Epithelial cell of proximal tubule (primary cell): ENCODE measurements around the gene RHEBL1. TPM values are rescaled to one million over a fixed set of nuclear protein-coding genes. Genes with fewer than 3 reads are reported as not detected.
A peak's percentile ranks its signal among the peaks of the same experiment; 100 is the strongest.
"Not testable (repeated sequence)": the region's sequence is repeated elsewhere in the genome, so short reads cannot be mapped to it uniquely, and the experiment has no call there.

Experiments used
- DNase-seq: peaks from one replicate; pipeline ENCODE4 v3.0.0-alpha.2; 2011; ENCODE audit warnings: low read depth
- H3K4me3 ChIP-seq: 2 replicates; pipeline ENCODE4 v1.5.1; 2011; ENCODE audit warnings: low read depth, mild to moderate bottlenecking, low read length
- total RNA-seq: library from RNA; depleted of rRNA; stranded (reverse); fragments of >200 nt; gene quantifications from 2 replicates; pipeline ENCODE4 v1.2.3, GENCODE V29; 2015
- TF ChIP-seq, protein P1 (sequence below): conservative IDR thresholded peaks from 2 replicates; pipeline ENCODE4 v1.5.1; 2012; ENCODE audit warnings: low read depth, mild to moderate bottlenecking, low read length

The RHEBL1 gene
- total RNA-seq, 1 donor from 2014 or later = 1.6 TPM

DNA sequence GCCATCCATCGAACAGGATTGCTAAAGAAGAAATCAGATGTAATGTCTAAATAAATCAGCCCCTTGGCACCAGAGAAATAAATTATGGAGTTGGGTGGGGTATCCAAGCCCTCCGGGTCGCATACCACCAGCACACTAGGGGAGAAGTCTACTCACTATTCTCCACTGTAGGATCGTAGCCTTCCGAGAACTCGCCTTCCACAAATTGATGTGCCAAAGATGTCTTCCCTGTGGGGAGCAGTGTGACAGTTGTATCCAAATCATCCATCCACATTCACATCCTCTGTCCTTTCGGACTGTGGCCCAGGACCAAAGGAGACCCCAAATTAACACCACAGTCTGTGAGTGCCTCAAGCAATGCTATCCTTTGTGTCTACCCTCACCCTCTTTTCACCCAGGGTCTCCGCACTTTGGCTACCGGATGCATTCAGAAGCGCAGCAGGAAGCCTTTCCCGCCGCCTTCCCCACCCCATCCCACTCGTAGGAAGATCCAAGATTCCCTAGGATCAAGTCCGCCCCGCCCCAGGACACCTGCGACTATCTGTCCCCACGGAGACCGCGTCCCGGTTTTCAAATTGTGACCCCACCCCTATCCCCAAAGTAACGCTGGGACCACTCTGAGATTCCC is 786 bp downstream of the RHEBL1 start:
- DNase-seq = no peak
- TF ChIP-seq, protein P1, sequence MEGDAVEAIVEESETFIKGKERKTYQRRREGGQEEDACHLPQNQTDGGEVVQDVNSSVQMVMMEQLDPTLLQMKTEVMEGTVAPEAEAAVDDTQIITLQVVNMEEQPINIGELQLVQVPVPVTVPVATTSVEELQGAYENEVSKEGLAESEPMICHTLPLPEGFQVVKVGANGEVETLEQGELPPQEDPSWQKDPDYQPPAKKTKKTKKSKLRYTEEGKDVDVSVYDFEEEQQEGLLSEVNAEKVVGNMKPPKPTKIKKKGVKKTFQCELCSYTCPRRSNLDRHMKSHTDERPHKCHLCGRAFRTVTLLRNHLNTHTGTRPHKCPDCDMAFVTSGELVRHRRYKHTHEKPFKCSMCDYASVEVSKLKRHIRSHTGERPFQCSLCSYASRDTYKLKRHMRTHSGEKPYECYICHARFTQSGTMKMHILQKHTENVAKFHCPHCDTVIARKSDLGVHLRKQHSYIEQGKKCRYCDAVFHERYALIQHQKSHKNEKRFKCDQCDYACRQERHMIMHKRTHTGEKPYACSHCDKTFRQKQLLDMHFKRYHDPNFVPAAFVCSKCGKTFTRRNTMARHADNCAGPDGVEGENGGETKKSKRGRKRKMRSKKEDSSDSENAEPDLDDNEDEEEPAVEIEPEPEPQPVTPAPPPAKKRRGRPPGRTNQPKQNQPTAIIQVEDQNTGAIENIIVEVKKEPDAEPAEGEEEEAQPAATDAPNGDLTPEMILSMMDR = no peak
- H3K4me3 ChIP-seq = peak overlapping the region; percentile 87

DNA sequence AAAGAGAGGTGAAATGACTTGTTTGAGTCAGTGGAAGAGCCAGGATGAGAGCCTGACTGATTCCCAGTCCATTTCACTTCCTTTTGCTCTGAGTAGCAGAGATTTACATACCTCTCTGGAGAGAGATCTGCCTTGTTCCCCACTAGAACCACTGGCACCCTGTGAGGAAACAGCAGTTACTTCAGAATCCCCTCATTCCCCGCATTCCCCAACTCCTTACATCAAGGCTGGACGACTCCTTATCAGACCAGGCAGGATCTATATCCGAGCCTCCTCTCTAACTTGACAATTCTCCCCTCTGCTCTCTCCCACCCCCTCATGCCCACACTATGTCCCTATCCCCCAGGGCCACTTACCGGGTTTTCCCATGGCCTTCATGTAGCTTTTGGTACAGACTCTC is 3.7 kb downstream of the RHEBL1 start:
- TF ChIP-seq, protein P1 = no peak
- DNase-seq = no peak

GRCh38 chr12:49064767-49065152 is 5.0 kb downstream of the RHEBL1 start:
- no peak for DNase-seq
- H3K4me3 ChIP-seq = no peak overlapping the region
- TF ChIP-seq, protein P1 = no peak

More for the DNA sequence above, 3.7 kb downstream of the RHEBL1 start:
- no peak overlapping the region for H3K4me3 ChIP-seq

- H3K4me3 ChIP-seq = not testable (repeated sequence)
Observed at GRCh38 chr12:49061916-49062315, 7.9 kb downstream of the RHEBL1 start.

GRCh38 chr12:49061157-49061650 is 8.6 kb downstream of the RHEBL1 start:
- no peak for DNase-seq
- TF ChIP-seq, protein P1 = no peak
- H3K4me3 ChIP-seq = peak overlapping the region; percentile 90

More at GRCh38 chr12:49061916-49062315, 7.9 kb downstream of the RHEBL1 start:
- DNase-seq = not testable (repeated sequence)

DNA sequence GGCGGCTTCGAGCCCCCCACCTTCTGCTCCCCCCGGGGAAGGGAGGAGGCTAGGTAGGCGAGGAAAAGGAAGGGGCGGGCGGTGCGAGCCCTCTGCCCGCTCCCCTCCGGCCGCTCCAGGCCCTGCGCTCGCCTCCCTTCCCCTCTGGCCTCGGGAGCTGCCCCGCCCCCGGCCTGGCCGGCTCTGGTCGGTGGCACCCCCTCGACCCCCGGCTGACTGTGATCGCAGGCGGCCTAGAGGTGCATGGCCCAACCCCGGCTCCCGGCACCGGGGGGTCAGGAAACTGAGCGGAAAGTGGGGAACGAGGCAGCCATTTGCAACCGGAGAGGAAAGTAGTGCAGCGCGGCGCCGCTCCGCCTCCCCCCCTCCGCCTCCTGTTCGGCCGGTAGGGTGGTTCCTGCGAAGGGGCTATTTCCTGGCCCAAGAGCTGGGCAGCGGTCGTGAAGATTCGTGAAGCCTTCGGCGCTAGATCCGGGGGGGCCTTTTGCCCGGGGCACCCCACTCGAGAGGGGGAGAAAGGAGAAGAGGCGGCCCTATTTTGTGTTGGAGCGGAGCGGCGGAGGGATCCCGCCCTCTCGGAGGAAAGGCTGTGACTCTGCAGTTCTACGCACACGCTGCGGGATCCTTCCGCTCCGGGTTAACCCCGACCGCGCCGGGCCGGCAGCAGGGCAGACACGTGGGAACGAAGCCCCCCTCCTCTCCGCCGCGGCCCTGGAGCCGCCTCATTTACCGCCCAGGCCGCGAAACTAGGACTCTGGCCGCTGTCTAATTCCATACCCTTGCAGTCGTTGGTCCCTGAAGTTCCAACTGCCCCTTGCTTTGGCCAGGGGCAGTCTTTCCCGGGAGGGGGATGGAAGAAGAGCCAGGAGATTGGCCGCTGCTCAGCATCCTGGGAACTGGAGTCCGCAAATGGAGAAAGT is 9.3 kb downstream of the RHEBL1 start, which contains the start of gene KMT2D:
TSS of gene KMT2D (minus strand) at position 558 of the 920 bp plus-strand sequence. CDS start 5,470 bp downstream, outside the sequence.
- peak within 1 kb of the TSS; percentile 90 for H3K4me3 ChIP-seq
- TF ChIP-seq, protein P1 = peak; percentile 35

GRCh38 chr12:49059299-49060171 is 10.2 kb downstream of the RHEBL1 start:
- TF ChIP-seq, protein P1 = no peak
- no peak for DNase-seq
- peak overlapping the region; percentile 90 for H3K4me3 ChIP-seq

More for the DNA sequence above, 9.3 kb downstream of the RHEBL1 start, which contains the start of gene KMT2D:
- peak; percentile 65 for DNase-seq
